Endothelial cell of umbilical vein (primary cell): ENCODE measurements around the gene TTC9.

Source experiments
- CTCF ChIP-seq, 2 donors: IDR thresholded peaks; 1 replicate in 1 of 2; 2 replicates in 1 of 2; pipeline ENCODE4 v1.5.1; 2011; ENCODE audit warnings: low read length in 2 of 2, mild to moderate bottlenecking in 2 of 2, moderate library complexity in 2 of 2, control low read depth in 1 of 2, inconsistent platforms in 1 of 2, low read depth in 1 of 2; ENCODE audit not compliant: insufficient read depth in 1 of 2; ENCODE audit errors: extremely low read depth in 1 of 2
- EZH2 ChIP-seq: IDR thresholded peaks from 2 replicates; pipeline ENCODE4 v1.6.1; 2012; ENCODE audit warnings: borderline replicate concordance, low read depth, mild to moderate bottlenecking, moderate library complexity, low read length, inconsistent platforms; ENCODE audit not compliant: severe bottlenecking
- FOS ChIP-seq: IDR thresholded peaks from 2 replicates; pipeline ENCODE4 v1.6.1; 2011; ENCODE audit warnings: mild to moderate bottlenecking, low read length, moderate library complexity, borderline replicate concordance; ENCODE audit not compliant: insufficient read depth
- GATA2 ChIP-seq: IDR thresholded peaks from 2 replicates; pipeline ENCODE4 v1.7.0; 2011; ENCODE audit warnings: low read depth, mild to moderate bottlenecking, moderate library complexity, mixed read lengths, low read length; ENCODE audit not compliant: insufficient read length, insufficient read depth
- JUN ChIP-seq: IDR thresholded peaks from 2 replicates; pipeline ENCODE4 v1.6.1; 2011; ENCODE audit warnings: borderline replicate concordance, low read depth; ENCODE audit not compliant: insufficient read length, insufficient read depth
- POLR2A ChIP-seq: IDR thresholded peaks from 2 replicates; pipeline ENCODE4 v1.6.1; 2012; ENCODE audit warnings: low read depth, mild to moderate bottlenecking, control low read depth, low read length
- POLR2AphosphoS5 ChIP-seq: IDR thresholded peaks from 2 replicates; pipeline ENCODE4 v1.6.1; 2012; ENCODE audit warnings: low read depth, mild to moderate bottlenecking, control low read depth, low read length, moderate library complexity; ENCODE audit not compliant: insufficient read depth
- TF ChIP-seq, protein P1 (sequence below): IDR thresholded peaks from 2 replicates; pipeline ENCODE4 v1.6.1; 2011; ENCODE audit not compliant: insufficient read depth, insufficient read length

GRCh38 chr14:70664698-70665447 lies 23.2 kb downstream of the TTC9 start:
- TF ChIP-seq CTCF (IDR thresholded peaks at IDR 0.05; ENCODE audit: extremely low read depth in 1 of 2, insufficient read depth in 1 of 2, low read depth in 1 of 2, low read length in 2 of 2) (no peak), POLR2AphosphoS5 (no peak), POLR2A (no peak), JUN (no peak), EZH2 (no peak), FOS (no peak), GATA2 (no peak)
- TF ChIP-seq, protein P1, sequence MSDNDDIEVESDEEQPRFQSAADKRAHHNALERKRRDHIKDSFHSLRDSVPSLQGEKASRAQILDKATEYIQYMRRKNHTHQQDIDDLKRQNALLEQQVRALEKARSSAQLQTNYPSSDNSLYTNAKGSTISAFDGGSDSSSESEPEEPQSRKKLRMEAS, result no peak
